ENCODE data around the gene MAGI2. TPM values are rescaled to one million over a fixed set of nuclear protein-coding genes. Genes with fewer than 3 reads are reported as not detected.

The MAGI2 gene
- total and polyA plus RNA-seq, 4 donors = 3.7 to 25.5 (median 11.6) TPM

DNA sequence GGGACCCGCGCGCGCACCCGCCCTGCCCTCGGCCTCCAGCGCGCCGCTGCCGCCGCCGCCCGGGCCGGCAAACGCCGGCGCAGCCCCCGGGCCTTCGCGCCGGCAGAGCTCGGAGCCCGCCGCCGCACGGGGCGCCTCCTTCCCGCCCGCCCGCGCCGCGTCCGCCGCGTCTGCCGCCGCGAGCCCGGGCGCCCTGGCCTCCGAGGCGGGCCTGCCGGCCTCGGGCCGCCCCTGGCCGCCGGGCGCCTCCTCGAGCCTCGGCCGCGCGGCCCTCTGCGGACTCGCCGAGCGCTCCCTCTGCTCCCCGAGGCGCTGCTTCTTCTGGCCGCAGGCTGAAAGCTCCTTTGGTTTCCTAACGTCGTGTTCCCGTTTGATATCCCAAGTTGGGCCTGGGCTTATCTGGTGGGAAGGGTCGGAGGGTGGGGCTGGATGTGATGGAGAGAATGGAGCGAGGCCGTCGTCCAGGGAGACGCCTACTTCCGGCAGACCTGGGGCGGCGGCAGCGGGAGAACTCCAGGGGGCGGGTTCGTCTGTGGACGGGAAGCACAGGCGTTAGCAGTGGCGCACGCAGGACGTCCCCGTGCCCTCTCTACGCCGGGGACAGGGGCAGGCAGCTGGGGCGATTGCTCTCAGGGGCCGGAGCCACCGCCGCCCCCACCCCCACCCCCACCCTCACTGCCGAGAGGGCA, 1433.9 kb downstream of the MAGI2 start:
- intact Hi-C loops (cut with DNase I) = loop anchor here (2.0 to 10.0 kb wide), 5 partner anchors 75 to 1158 kb away; no protein-coding TSS in a partner anchor
- Histone ChIP-seq H3K36me3 (ENCODE audit: control insufficient read depth in 1 of 2, insufficient read depth in 2 of 2, low read length in 1 of 2) (no peaks in the 10 kb centered on the region), H3K27me3 (ENCODE audit: control insufficient read depth in 1 of 2, insufficient read depth in 2 of 2, low read length in 1 of 2) (no peaks in the 10 kb centered on the region), H3K9me3 (ENCODE audit: control insufficient read depth, low read length) (no peaks in the 10 kb centered on the region), H3K4me3 (ENCODE audit: low read length in 2 of 2) (peak overlapping the region; percentile 73 to 84), H3K27ac (ENCODE audit: low read depth in 1 of 2, low read length in 2 of 2) (peak overlapping the region; percentile 94 to 98), H3K4me1 (ENCODE audit: control insufficient read depth in 1 of 2, insufficient read depth in 2 of 2, low read length in 2 of 2) (no peaks in the 10 kb centered on the region)
- peak; percentile 95 to 97 for DNase-seq
- ATAC-seq (ENCODE audit: low FRiP score) = peak; percentile 98
- WGBS, 2 donors = 0% methylated on average over 66 to 88 of the region's 88 CpGs

DNA sequence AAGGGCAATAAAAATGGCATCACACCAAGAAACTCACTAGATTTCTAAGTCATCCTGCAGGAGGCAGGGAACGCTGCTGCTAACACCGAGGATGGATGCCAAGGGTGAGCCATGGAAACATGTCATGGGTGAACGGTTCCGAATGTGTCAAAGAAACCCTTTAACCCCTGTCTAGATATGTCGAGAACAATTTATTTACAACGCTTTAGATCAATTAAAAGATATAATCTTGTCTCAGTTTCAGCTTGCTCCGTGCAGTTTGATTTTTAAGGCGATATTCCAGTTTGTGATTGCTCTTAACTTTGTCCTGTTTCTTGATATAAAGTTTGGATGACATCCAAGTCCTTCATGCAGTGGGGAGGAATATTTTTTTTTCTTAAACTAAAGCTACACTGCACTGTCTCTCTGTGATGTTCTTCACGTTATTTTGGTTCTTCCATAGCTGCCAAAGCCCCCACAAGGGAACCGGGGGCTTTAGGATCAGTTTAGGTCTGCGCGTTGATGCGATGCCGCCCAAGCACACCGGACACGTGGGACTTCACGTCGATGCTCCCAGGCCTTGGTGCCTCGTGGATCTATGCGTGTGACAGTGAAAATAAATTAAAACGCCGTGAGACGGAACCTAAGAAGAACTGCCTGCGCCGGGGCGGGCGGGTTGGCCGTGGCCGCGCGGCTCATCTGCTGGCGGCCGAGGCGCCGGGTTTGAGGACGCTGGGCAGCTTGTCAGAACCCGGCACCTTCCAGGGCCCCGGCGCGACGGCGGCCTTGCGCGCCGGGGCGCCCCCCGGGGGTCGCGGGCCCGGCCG, 1434.6 kb downstream of the MAGI2 start:
- 4 to 6% methylated on average over 43 to 51 of the region's 51 CpGs for WGBS, 2 donors
- no peaks in the 10 kb centered on the region for H3K36me3 ChIP-seq (ENCODE audit: control insufficient read depth in 1 of 2, insufficient read depth in 2 of 2, low read length in 1 of 2)
- no peaks in the 10 kb centered on the region for H3K4me1 ChIP-seq (ENCODE audit: control insufficient read depth in 1 of 2, insufficient read depth in 2 of 2, low read length in 2 of 2)
- H3K4me3 ChIP-seq (ENCODE audit: low read length in 2 of 2) = peak overlapping the region; percentile 73 to 84
- DNase-seq = peak in 1 of 2 donors; percentile 70
- no peaks in the 10 kb centered on the region for H3K9me3 ChIP-seq (ENCODE audit: control insufficient read depth, low read length)
- peak overlapping the region; percentile 26 to 94 for H3K27ac ChIP-seq (ENCODE audit: low read depth in 1 of 2, low read length in 2 of 2)
- intact Hi-C loops (cut with DNase I) = no loop called here
- H3K27me3 ChIP-seq (ENCODE audit: control insufficient read depth in 1 of 2, insufficient read depth in 2 of 2, low read length in 1 of 2) = no peaks in the 10 kb centered on the region
- ATAC-seq (ENCODE audit: low FRiP score) = no peak

DNA sequence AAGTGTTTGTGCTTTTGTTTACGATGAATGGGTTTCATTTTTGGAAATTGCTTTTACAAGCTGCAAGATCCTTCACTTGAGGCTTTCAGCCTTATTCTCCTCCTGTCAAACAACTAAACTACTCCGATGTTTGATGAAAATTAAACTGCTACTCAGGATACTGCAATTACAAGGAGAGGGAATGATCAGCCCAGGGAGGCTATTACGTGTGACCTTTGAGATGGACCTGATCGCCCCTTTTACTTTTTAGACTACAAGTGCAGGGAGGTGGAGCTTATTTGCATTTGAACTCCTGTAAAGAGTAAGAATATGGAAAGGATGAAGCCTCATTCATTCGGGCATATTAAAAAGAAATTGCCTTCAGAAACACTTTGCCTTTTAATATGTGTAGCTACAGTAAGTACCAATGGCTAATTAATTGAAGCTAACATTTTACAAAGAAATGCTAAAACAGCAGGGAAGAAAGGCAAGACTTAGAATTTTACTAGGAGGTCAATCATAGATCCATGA, 1435.8 kb downstream of the MAGI2 start:
- intact Hi-C loops (cut with DNase I) = no loop called here
- Histone ChIP-seq H3K27ac (ENCODE audit: low read depth in 1 of 2, low read length in 2 of 2) (no peak overlapping the region), H3K4me3 (ENCODE audit: low read length in 2 of 2) (no peak overlapping the region), H3K9me3 (ENCODE audit: control insufficient read depth, low read length) (no peaks in the 10 kb centered on the region), H3K36me3 (ENCODE audit: control insufficient read depth in 1 of 2, insufficient read depth in 2 of 2, low read length in 1 of 2) (no peaks in the 10 kb centered on the region), H3K4me1 (ENCODE audit: control insufficient read depth in 1 of 2, insufficient read depth in 2 of 2, low read length in 2 of 2) (no peaks in the 10 kb centered on the region), H3K27me3 (ENCODE audit: control insufficient read depth in 1 of 2, insufficient read depth in 2 of 2, low read length in 1 of 2) (no peaks in the 10 kb centered on the region)
- DNase-seq (no peak), ATAC-seq (ENCODE audit: low FRiP score) (no peak)
- 91% methylated on average over 5 of the region's 5 CpGs for WGBS, 2 donors

DNA sequence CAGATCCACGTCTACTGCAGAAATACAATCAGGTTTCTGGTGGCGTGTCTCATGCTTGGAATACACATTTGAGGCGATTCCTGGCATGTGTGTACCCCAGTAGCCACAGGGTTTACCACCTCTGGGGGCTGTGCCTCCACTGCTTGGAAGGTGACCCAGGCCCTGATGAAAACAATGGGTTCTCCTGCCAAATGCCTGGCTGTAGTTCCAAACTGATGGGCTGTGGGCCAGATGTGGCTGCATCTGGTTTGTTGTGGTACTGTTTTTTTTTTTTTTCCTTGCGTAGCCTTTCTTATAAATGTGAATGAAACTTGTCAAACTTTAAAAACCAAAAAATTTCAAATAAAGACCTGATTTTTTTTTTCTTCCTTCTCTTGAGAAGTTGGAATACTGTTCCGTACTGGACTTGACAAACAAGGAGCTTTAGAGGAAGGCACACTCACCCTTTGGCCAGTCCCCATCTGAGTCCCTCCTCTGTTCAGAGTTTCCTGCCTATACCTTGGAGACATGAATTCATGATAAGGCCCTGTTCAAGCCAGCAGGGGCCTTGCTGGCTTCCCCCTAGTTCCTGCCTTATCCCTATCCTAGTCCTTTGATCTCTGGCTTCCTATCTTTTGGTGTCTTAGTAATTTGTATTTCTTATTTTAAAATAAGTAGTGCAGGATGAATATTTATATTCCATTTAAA, 1437.8 kb downstream of the MAGI2 start:
- DNase-seq (no peak), ATAC-seq (ENCODE audit: low FRiP score) (no peak)
- no peaks in the 10 kb centered on the region for H3K36me3 ChIP-seq (ENCODE audit: control insufficient read depth in 1 of 2, insufficient read depth in 2 of 2, low read length in 1 of 2)
- H3K27ac ChIP-seq (ENCODE audit: low read depth in 1 of 2, low read length in 2 of 2) = no peak overlapping the region
- no peaks in the 10 kb centered on the region for H3K9me3 ChIP-seq (ENCODE audit: control insufficient read depth, low read length)
- H3K27me3 ChIP-seq (ENCODE audit: control insufficient read depth in 1 of 2, insufficient read depth in 2 of 2, low read length in 1 of 2) = no peaks in the 10 kb centered on the region
- no peak overlapping the region for H3K4me3 ChIP-seq (ENCODE audit: low read length in 2 of 2)
- WGBS, 2 donors = 47 to 54% methylated on average over 5 of the region's 5 CpGs
- intact Hi-C loops (cut with DNase I) = no loop called here
- no peaks in the 10 kb centered on the region for H3K4me1 ChIP-seq (ENCODE audit: control insufficient read depth in 1 of 2, insufficient read depth in 2 of 2, low read length in 2 of 2)

DNA sequence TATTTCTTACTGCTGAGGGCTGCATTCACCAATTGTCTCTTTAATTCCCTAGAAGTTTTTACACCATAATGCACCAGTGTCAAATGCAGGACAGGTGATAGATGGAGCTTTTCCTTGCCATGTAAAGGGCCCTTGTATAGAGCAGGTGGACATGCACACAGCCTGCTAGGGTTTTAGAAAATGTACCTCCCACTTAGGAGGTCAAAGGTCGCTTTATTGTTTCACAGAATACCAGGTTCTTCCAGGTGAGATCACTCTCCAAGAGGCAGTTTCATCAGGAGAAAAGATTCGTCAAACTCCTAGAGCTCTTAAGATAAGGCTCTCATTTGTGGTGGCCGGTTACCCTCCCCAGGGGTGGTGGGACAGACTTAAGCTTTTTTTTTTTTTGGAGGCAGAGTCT, 1439.1 kb downstream of the MAGI2 start:
- WGBS, 2 donors = 90 to 92% methylated on average over 3 of the region's 3 CpGs
- DNase-seq = no peak
- Histone ChIP-seq H3K27me3 (ENCODE audit: control insufficient read depth in 1 of 2, insufficient read depth in 2 of 2, low read length in 1 of 2) (no peaks in the 10 kb centered on the region), H3K4me1 (ENCODE audit: control insufficient read depth in 1 of 2, insufficient read depth in 2 of 2, low read length in 2 of 2) (no peaks in the 10 kb centered on the region), H3K4me3 (ENCODE audit: low read length in 2 of 2) (no peak overlapping the region), H3K36me3 (ENCODE audit: control insufficient read depth in 1 of 2, insufficient read depth in 2 of 2, low read length in 1 of 2) (no peaks in the 10 kb centered on the region), H3K27ac (ENCODE audit: low read depth in 1 of 2, low read length in 2 of 2) (no peak overlapping the region), H3K9me3 (ENCODE audit: control insufficient read depth, low read length) (no peaks in the 10 kb centered on the region)
- no peak for ATAC-seq (ENCODE audit: low FRiP score)
- intact Hi-C loops (cut with DNase I) = no loop called here

DNA sequence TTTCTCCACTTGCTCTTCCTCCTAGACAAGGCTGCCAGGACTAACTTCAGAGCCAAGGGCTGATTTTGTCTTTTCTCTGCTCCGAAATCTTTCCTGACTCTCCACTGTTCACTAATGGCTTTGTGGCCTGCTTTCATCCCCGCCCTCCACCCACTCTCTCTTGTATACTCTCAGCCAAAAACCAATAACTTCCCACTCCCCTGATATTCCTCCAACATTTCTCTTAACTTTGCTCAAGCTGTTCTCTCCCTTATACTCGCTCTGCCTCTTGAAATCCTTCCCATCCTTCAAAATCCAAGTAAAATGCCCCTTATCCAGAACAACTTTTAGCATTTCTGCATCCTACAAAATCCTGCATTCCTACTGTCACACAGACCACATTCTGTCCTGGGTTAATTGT, 1440.1 kb downstream of the MAGI2 start:
- ATAC-seq (ENCODE audit: low FRiP score) (no peak), DNase-seq (no peak)
- Histone ChIP-seq H3K9me3 (ENCODE audit: control insufficient read depth, low read length) (no peaks in the 10 kb centered on the region), H3K27me3 (ENCODE audit: control insufficient read depth in 1 of 2, insufficient read depth in 2 of 2, low read length in 1 of 2) (no peaks in the 10 kb centered on the region), H3K4me1 (ENCODE audit: control insufficient read depth in 1 of 2, insufficient read depth in 2 of 2, low read length in 2 of 2) (no peaks in the 10 kb centered on the region), H3K4me3 (ENCODE audit: low read length in 2 of 2) (no peak overlapping the region), H3K27ac (ENCODE audit: low read depth in 1 of 2, low read length in 2 of 2) (no peak overlapping the region), H3K36me3 (ENCODE audit: control insufficient read depth in 1 of 2, insufficient read depth in 2 of 2, low read length in 1 of 2) (no peaks in the 10 kb centered on the region)
- intact Hi-C loops (cut with DNase I) = no loop called here
- WGBS, 2 donors = 86 to 95% methylated on average over 3 of the region's 3 CpGs

DNA sequence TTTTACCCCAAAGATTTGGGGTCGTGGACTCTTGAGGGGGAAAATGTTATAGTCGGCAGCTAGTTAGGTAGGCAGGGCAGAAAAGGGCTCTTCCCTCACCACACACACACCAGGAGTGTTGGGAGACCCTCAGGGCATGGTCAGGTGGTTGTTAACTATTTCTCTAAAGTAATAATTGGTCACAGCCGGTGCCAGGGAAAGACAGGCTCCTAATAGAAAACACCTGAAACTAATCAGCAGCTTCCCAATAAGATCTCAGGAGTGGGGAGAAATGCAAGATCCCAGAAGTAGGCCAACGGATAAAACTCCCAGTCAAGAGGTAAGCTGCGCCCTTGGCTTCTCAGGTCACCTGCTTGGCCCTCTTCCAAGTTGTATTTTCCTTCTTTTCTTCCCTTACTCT, 1441.8 kb downstream of the MAGI2 start:
- Histone ChIP-seq H3K4me1 (ENCODE audit: control insufficient read depth in 1 of 2, insufficient read depth in 2 of 2, low read length in 2 of 2) (no peaks in the 10 kb centered on the region), H3K27ac (ENCODE audit: low read depth in 1 of 2, low read length in 2 of 2) (no peak overlapping the region), H3K9me3 (ENCODE audit: control insufficient read depth, low read length) (no peaks in the 10 kb centered on the region), H3K27me3 (ENCODE audit: control insufficient read depth in 1 of 2, insufficient read depth in 2 of 2, low read length in 1 of 2) (no peaks in the 10 kb centered on the region), H3K4me3 (ENCODE audit: low read length in 2 of 2) (no peak overlapping the region), H3K36me3 (ENCODE audit: control insufficient read depth in 1 of 2, insufficient read depth in 2 of 2, low read length in 1 of 2) (no peaks in the 10 kb centered on the region)
- WGBS, 2 donors = 72 to 74% methylated on average over 5 of the region's 5 CpGs
- intact Hi-C loops (cut with DNase I) = no loop called here
- DNase-seq (no peak), ATAC-seq (ENCODE audit: low FRiP score) (peak; percentile 7)

DNA sequence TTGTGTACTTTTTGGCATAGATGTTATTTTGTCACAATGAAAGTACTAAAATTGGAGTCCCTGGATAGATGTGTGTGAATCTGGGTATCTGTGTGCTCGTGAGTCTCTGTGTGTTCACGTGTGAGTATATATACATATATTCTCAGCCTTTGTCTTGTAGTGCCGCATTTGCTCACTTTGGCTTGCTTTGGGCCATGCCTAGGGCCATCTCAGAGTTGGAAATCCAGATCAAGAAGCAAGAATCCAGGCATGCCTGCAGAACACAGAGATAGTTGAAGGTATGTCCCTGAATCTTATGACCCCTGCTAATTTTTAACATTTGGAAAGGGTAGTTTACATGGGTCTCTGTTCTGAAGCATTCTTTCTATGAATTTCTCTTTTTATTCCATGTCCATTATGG, 1446.2 kb downstream of the MAGI2 start:
- H3K9me3 ChIP-seq (ENCODE audit: control insufficient read depth, low read length) = no peaks in the 10 kb centered on the region
- no peak overlapping the region for H3K27ac ChIP-seq (ENCODE audit: low read depth in 1 of 2, low read length in 2 of 2)
- no peaks in the 10 kb centered on the region for H3K4me1 ChIP-seq (ENCODE audit: control insufficient read depth in 1 of 2, insufficient read depth in 2 of 2, low read length in 2 of 2)
- DNase-seq (no peak), ATAC-seq (ENCODE audit: low FRiP score) (no peak)
- intact Hi-C loops (cut with DNase I) = no loop called here
- no peaks in the 10 kb centered on the region for H3K27me3 ChIP-seq (ENCODE audit: control insufficient read depth in 1 of 2, insufficient read depth in 2 of 2, low read length in 1 of 2)
- 85 to 87% methylated on average over 3 of the region's 3 CpGs for WGBS, 2 donors
- no peaks in the 10 kb centered on the region for H3K36me3 ChIP-seq (ENCODE audit: control insufficient read depth in 1 of 2, insufficient read depth in 2 of 2, low read length in 1 of 2)
- H3K4me3 ChIP-seq (ENCODE audit: low read length in 2 of 2) = no peak overlapping the region
